B cell (primary cell): Measurements from ENCODE around the gene ZNHIT1. TPM values are rescaled to one million over a fixed set of nuclear protein-coding genes. Genes with fewer than 3 reads are reported as not detected.

Experiments used
- ATAC-seq: fragments of 200-7000 bp; cut with Tn5 transposase; one replicate; pipeline ENCODE4 v1.10.0; 2021; ENCODE audit warnings: low read depth, mild to moderate bottlenecking, moderate number of reproducible peaks, moderate library complexity
- CTCF ChIA-PET: fragments of 350-600 bp; sonication (Branson Sonifier 250); formaldehyde crosslinking; loops from one replicate; lab custom pipeline; 2021; ENCODE audit warnings: antibody characterized with exemption, inconsistent platforms; lab: Charles Lee
- POLR2A ChIA-PET: fragments of 350-600 bp; sonication (Branson Sonifier 250); formaldehyde crosslinking; loops from one replicate; lab custom pipeline; 2021; ENCODE audit warnings: antibody characterized with exemption; lab: Charles Lee
- DNase-seq: peaks from one replicate; pipeline ENCODE4 v3.0.0; 2013
- H2AFZ ChIP-seq: 2 replicates; pipeline ENCODE4 v1.6.1; 2012; ENCODE audit warnings: mild to moderate bottlenecking, low read depth, low read length; ENCODE audit not compliant: insufficient read depth, poor library complexity, severe bottlenecking
- H3K27ac ChIP-seq, 2 donors: 1 replicate in 1 of 2; 2 replicates in 1 of 2; pipeline ENCODE4 v1.5.1; 2012 to 2013; ENCODE audit warnings: low read length in 2 of 2, mild to moderate bottlenecking in 2 of 2, moderate library complexity in 1 of 2
- H3K27me3 ChIP-seq, 4 experiments: fragments of 200-600 bp in 1 of 4; sonication (generic) in 1 of 4; replicated peaks in 1 of 4; 1 replicate in 2 of 4; 2 replicates in 2 of 4; pipeline versions ENCODE4 v1.6.1 to v1.7.0; 2013 to 2016; ENCODE audit warnings: low read length in 3 of 4, mild to moderate bottlenecking in 2 of 4, mixed read lengths in 1 of 4, moderate library complexity in 1 of 4; ENCODE audit not compliant: insufficient read depth in 4 of 4, control insufficient read depth in 3 of 4; ENCODE audit errors: control extremely low read depth in 1 of 4
- H3K36me3 ChIP-seq, 2 experiments: replicated peaks in 1 of 2; 1 replicate in 1 of 2; 2 replicates in 1 of 2; pipeline versions ENCODE4 v1.6.1 to v1.7.1; 2013; ENCODE audit warnings: low read length in 1 of 2; ENCODE audit not compliant: insufficient read depth in 2 of 2, control insufficient read depth in 1 of 2; ENCODE audit errors: control extremely low read depth in 1 of 2, extremely low read depth in 1 of 2
- H3K4me1 ChIP-seq, 2 donors: fragments of 200-600 bp in 1 of 2; sonication (generic) in 1 of 2; 1 replicate in 1 of 2; 2 replicates in 1 of 2; pipeline versions ENCODE4 v1.5.1 to v1.6.1; 2013 to 2017; ENCODE audit warnings: low read length in 2 of 2; ENCODE audit not compliant: control insufficient read depth in 2 of 2, insufficient read depth in 2 of 2
- H3K4me2 ChIP-seq: replicated peaks from 2 replicates; pipeline ENCODE3; 2012; ENCODE audit warnings: mild to moderate bottlenecking, low read depth, low read length; ENCODE audit not compliant: poor library complexity, severe bottlenecking
- H3K4me3 ChIP-seq, 5 experiments: fragments of 200-600 bp in 1 of 5; sonication (generic) in 1 of 5; 1 replicate in 3 of 5; 2 replicates in 2 of 5; pipeline versions ENCODE4 v1.5.1 to v1.7.0; 2011 to 2016; ENCODE audit warnings: low read length in 4 of 5, mild to moderate bottlenecking in 4 of 5, low read depth in 2 of 5, control low read depth in 1 of 5, moderate library complexity in 1 of 5; ENCODE audit not compliant: insufficient read depth in 1 of 5; ENCODE audit errors: control extremely low read depth in 1 of 5, extremely low read depth in 1 of 5
- H3K79me2 ChIP-seq: fragments of 200-600 bp; sonication (generic); one replicate; pipeline ENCODE4 v1.6.0; 2016; ENCODE audit warnings: low read length; ENCODE audit not compliant: control insufficient read depth, insufficient read depth
- H3K9ac ChIP-seq: fragments of 200-600 bp; sonication (generic); 2 replicates; pipeline ENCODE4 v1.6.1; 2017; ENCODE audit warnings: mild to moderate bottlenecking, low read length, moderate library complexity
- H3K9me3 ChIP-seq, 3 donors: one replicate each; pipeline versions ENCODE4 v1.6.1 to v1.7.1; 2013; ENCODE audit warnings: low read length in 2 of 3; ENCODE audit not compliant: control insufficient read depth in 2 of 3, insufficient read depth in 1 of 3; ENCODE audit errors: control extremely low read depth in 1 of 3
- H4K20me1 ChIP-seq: 2 replicates; pipeline ENCODE4 v1.6.0; 2012; ENCODE audit warnings: mild to moderate bottlenecking, low read length; ENCODE audit not compliant: insufficient read depth, control insufficient read depth, poor library complexity, severe bottlenecking
- H3K27ac Mint-ChIP-seq: one replicate; pipeline ENCODE4 v1.8.0; 2021; ENCODE audit warnings: mixed read lengths
- H3K27me3 Mint-ChIP-seq: one replicate; pipeline ENCODE4 v1.8.0; 2021; ENCODE audit warnings: mixed read lengths
- H3K4me1 Mint-ChIP-seq: one replicate; pipeline ENCODE4 v1.8.0; 2021; ENCODE audit warnings: mixed read lengths
- H3K4me3 Mint-ChIP-seq: one replicate; pipeline ENCODE4 v1.8.0; 2021; ENCODE audit warnings: mixed read lengths
- H3K9me3 Mint-ChIP-seq: one replicate; pipeline ENCODE4 v1.8.0; 2022; ENCODE audit warnings: mixed read lengths; ENCODE audit not compliant: insufficient read depth
- CTCF ChIP-seq: fragments of 200-600 bp; IDR thresholded peaks from one replicate; pipeline ENCODE4 v1.8.0; 2022; ENCODE audit warnings: antibody characterized with exemption, mild to moderate bottlenecking
- EZH2 ChIP-seq: IDR thresholded peaks from 2 replicates; pipeline ENCODE4 v1.6.1; 2012; ENCODE audit warnings: borderline replicate concordance, low read depth, mild to moderate bottlenecking, moderate library complexity, low read length; ENCODE audit not compliant: insufficient read depth, poor library complexity, severe bottlenecking
- WGBS: methylation state at CpG from one replicate; pipeline ENCODE4 v1.1.5; 2013; ENCODE audit warnings: missing lambda C conversion rate; ENCODE audit not compliant: insufficient coverage; 5-methylcytosine and 5-hydroxymethylcytosine counted together
- intact Hi-C: fragments of 100-400 bp; cut with micrococcal nuclease; formaldehyde crosslinking; loops from one replicate; pipeline ENCODE4 v1.10.0; 2022
- polyA plus RNA-seq: library from polyadenylated mRNA; depleted of rRNA; stranded (reverse); fragments of >200 nt; gene quantifications from 2 replicates; pipeline ENCODE4 v1.2.3, GENCODE V29; 2012
- total RNA-seq, 2 donors: library from RNA; stranded (reverse); fragments of 120-200 nt in 1 of 2; gene quantifications; 1 replicate in 1 of 2; 2 replicates in 1 of 2; pipeline versions ENCODE4 v1.2.3 to v1.2.4, GENCODE V29; 2013 to 2022

ZNHIT1 gene
- total and polyA plus RNA-seq, 2 donors (not counting 1 experiment from before 2014, with no cell fraction given) = 28.5 to 37.3 TPM

- POLR2A ChIA-PET = no interaction called here
- Mint-ChIP-seq H3K27ac (no peak overlapping the region), H3K4me1 (peaks cover 23% of the 10 kb centered on the region), H3K27me3 (peaks cover 24% of the 10 kb centered on the region), H3K4me3 (peak overlapping the region; percentile 54), H3K9me3 (no peaks in the 10 kb centered on the region)
- 12% methylated on average over 71 of the region's 75 CpGs for WGBS
- DNase-seq (peak; percentile 62), ATAC-seq (peak; percentile 56)
- Histone ChIP-seq H3K9ac (peak overlapping the region; percentile 35), H3K27me3 (peaks cover 0 to 39% (median 16%) of the 10 kb centered on the region in 4 experiments), H3K4me2 (peak overlapping the region; percentile 73), H3K4me1 (peaks cover 18 to 27% of the 10 kb centered on the region in 2 donors), H3K4me3 (peak overlapping the region in 3 of 5 experiments; percentile 11 to 39 (median 21)), H3K9me3 (peaks cover 0 to 19% (median 0%) of the 10 kb centered on the region in 3 donors), H3K27ac (no peak overlapping the region), H3K36me3 (no peaks in the 10 kb centered on the region), H4K20me1 (no peaks in the 10 kb centered on the region), H3K79me2 (no peaks in the 10 kb centered on the region), H2AFZ (peak overlapping the region; percentile 58)
- intact Hi-C loops = no loop called here
- no peak for TF ChIP-seq EZH2
- no peak for TF ChIP-seq CTCF
- CTCF ChIA-PET = interaction anchor here (1.0 to 2.8 kb wide), 2 partner anchors 58 to 81 kb away, joined by 4 to 10 read pairs; no protein-coding TSS in a partner anchor
Observed at GRCh38 chr7:101201695-101202602, 16.0 kb upstream of the ZNHIT1 start.

- Histone ChIP-seq H3K4me1 (peaks cover 18 to 27% of the 10 kb centered on the region in 2 donors), H2AFZ (no peak overlapping the region), H3K27ac (no peak overlapping the region), H3K27me3 (peaks cover 0 to 39% (median 16%) of the 10 kb centered on the region in 4 experiments), H3K79me2 (no peaks in the 10 kb centered on the region), H3K9ac (no peak overlapping the region), H3K4me2 (peak overlapping the region; percentile 73), H3K4me3 (no peak overlapping the region), H3K36me3 (no peaks in the 10 kb centered on the region), H4K20me1 (no peaks in the 10 kb centered on the region), H3K9me3 (peaks cover 0 to 19% (median 0%) of the 10 kb centered on the region in 3 donors)
- ChIA-PET CTCF (interaction anchor here (2.8 kb wide), 1 partner anchor 59 kb away, joined by 10 read pairs; no protein-coding TSS in a partner anchor), POLR2A (no interaction called here)
- Mint-ChIP-seq H3K9me3 (no peaks in the 10 kb centered on the region), H3K4me1 (peaks cover 23% of the 10 kb centered on the region), H3K27ac (no peak overlapping the region), H3K27me3 (peaks cover 24% of the 10 kb centered on the region), H3K4me3 (no peak overlapping the region)
- ATAC-seq (no peak), DNase-seq (no peak)
- WGBS = 100% methylated on average over 3 of the region's 5 CpGs
- intact Hi-C loops = no loop called here
- no peak for TF ChIP-seq CTCF
- TF ChIP-seq EZH2 = no peak
Observed at GRCh38 chr7:101202603-101202918, 15.4 kb upstream of the ZNHIT1 start.
